GM03348 (cell line): ENCODE measurements around the gene GPC6.
A peak's percentile ranks its signal among the peaks of the same experiment; 100 is the strongest.

Experiments
- DNase-seq: peaks from one replicate; pipeline ENCODE4 v3.0.0; 2012; ENCODE audit warnings: low spot score

Gene GPC6

DNA sequence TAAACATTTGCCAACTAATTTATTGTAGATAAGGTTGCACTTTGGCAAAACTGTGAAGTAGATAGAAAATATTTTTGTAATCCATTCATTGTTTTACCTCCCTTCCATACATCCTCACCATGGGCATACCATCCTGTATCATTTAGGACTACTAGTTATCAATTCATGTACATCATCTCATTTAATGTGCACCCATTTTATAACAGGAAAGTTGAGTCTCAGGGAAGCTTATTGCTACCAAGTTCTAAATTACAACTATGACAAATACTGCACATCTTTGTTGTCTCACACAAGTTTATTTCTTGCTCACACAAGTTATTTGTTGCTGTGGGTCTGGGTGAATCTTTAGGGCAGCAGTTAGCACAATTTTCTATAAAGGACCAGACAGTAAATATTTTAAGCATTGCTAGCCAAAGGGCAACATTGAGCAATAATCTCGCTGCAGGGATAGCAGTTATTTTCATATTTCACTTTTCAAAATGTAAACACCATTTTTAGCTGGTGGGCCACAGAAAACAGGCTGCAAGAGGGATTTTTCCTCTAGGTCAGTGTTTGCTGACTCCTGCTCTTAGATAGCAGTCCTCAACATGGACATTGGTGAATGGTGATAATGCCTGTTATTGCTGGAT, 276.5 kb downstream of the GPC6 start:
- no peak for DNase-seq

DNA sequence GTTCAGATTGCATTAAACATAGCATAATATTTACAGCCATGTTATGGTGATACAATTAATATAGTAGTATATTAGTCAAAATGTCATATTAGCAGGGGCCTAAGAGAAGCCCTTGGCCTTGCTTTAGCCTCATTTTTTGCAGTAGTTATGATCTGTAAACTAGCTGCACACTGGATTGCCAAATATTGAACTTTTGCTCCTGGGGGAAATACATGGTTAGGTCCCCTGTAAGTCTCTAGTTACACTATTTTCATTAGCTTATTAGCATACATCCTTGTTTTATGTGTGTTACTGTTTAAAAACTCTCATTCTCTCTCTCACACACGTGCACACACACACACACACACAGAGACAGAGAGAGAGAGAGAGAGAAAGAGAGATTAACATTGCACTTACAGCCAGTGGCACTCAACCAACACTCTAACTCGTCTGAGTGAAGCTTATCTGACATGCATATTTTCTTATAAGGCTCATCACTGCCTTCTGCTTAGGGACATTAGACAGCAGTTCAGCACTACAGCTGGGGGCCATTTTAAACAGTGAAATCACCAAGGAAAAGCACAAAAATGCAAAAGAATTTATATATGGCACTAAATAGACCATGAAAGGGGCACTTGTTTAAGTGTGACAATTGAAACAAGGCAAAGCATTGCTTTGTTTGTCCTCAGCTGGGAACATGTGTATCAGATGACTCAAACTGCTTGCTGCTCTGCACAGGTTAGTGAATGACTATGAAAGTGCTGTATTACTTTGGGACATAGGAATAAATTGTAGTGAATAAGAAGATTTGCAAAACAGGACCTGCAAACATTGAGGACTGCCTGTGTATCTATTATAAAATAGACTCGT, 278.7 kb downstream of the GPC6 start:
- peak; percentile 7 for DNase-seq

DNA sequence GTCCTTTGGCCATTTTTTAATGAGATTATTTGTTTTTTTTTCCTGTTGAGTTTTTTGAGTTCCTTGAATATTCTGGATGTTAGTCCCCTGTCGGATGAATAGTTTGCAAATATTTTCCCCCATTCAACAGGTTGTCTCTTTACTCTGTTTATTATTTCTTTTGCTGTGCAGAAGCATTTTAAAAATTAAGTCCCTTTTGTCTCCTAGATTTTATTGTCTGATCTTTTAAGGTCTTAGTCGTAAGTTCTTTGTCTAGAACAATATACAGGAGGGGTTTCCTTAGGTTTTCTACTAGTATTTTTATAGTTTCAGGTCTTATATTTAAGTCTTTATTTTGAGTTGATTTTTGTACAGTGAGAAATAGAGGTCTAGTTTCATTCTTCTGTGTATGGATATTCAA, 284.4 kb downstream of the GPC6 start:
- DNase-seq = no peak

GRCh38 chr13:93515267-93515666, 288.7 kb downstream of the GPC6 start:
- no peak for DNase-seq

- DNase-seq = no peak
Measured at GRCh38 chr13:93517658-93518057, 291.1 kb downstream of the GPC6 start.

- no peak for DNase-seq
Measured at GRCh38 chr13:93521307-93521706, 294.7 kb downstream of the GPC6 start.

GRCh38 chr13:93522501-93522900, 295.9 kb downstream of the GPC6 start:
- peak; percentile 38 for DNase-seq

DNA sequence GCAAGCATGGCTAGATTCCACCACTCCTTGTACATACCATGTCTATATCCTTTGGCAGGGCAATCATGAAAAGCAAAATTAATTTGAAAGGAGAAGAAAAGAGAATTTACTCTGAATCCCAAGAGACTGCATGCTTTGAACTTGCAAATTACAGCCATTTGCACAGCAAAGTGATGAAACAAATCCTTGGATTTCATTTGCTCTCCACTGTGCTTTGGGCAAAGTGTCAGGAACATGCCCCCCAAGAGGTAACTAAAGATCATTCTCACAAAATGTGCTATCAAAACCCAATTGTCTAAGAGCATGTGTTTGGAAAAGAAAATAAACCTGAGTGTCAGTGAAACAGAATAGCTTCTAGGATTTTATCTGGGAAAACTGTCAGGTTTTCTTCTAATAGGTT, 298.5 kb downstream of the GPC6 start:
- no peak for DNase-seq

DNA sequence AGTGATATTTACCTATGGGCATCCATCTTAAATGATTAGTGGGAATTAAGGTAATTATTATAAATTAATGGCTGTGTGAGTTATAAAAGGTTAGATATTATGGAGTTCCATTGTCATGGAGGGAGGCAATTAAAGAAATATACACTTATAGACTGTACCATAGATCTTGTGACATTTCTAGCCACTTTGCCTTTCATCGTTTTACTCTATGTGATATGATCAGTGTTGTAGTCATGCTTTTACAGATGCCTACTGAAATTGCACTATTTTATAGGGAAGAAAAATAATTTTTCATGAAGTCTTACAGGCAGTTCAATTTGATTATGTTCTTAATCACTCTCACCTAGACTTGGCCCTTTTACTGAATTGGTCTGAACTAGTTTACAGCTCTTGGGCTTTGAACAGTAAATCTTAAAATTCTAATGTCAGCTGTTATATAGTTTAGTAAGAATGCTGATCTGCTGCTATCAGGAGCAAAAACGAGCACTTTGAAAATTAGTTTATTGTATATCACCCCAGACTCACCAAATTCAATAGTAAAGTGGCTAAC, 301.2 kb downstream of the GPC6 start:
- no peak for DNase-seq

GRCh38 chr13:93529961-93530360, 303.4 kb downstream of the GPC6 start:
- DNase-seq = no peak

GRCh38 chr13:93534181-93534700, 307.6 kb downstream of the GPC6 start:
- DNase-seq = peak; percentile 20

GRCh38 chr13:93535251-93535650, 308.6 kb downstream of the GPC6 start:
- peak; percentile 54 for DNase-seq

DNA sequence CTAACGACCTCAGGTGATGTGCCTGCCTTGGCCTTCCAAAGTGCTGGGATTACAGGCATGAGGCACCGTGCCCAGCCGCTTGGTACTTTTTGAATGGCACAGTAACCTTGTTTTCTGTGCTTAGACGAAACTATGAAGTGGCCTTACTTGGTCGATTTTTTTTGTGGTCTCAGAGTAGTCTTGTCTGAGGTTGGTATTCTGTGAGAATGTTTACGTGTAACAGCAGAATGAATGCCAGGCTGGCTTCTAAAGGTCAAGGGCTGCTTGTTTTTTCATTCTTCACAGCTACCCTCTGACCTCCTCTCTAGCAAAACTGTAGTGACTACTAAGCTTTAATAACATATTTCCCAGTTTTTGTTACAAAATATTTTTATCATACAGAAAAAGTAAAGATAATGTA, 313.3 kb downstream of the GPC6 start:
- no peak for DNase-seq

- peak; percentile 5 for DNase-seq
Measured at GRCh38 chr13:93547886-93548285, 321.3 kb downstream of the GPC6 start.

DNA sequence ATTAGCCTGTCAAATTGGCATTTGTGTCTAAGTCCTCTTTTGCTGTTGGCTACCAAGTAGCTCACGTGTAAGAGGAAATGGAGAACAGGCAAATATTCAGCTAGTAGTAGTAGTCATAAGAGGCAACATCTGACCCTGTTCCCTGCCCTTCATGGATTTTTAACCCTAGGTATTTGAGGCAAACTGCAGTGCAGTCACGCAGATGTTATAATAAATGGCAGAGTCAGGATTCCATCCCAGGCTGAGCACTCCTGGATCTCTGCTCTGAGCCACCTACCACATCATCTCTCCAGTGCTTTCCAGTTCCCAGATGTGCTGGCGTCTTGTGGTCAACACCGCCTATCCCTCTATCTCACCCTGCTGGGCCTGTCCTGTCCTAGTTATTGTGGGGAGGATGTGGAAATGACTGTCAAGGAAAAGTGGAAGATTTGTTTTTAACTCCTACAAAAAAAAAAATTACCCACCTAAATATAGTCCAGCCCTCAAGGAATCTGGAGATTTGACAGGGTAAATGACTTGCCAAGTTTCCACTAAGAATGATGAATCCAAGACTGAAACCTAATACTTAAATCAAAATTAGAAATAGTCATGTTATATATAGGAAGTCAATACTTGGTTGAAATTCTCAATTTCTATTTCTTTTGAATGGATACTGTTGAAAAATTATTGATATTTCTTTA, 322.9 kb downstream of the GPC6 start:
- no peak for DNase-seq

GRCh38 chr13:93550236-93550635, 323.6 kb downstream of the GPC6 start:
- DNase-seq = no peak

GRCh38 chr13:93552596-93552995, 326.0 kb downstream of the GPC6 start:
- no peak for DNase-seq

DNA sequence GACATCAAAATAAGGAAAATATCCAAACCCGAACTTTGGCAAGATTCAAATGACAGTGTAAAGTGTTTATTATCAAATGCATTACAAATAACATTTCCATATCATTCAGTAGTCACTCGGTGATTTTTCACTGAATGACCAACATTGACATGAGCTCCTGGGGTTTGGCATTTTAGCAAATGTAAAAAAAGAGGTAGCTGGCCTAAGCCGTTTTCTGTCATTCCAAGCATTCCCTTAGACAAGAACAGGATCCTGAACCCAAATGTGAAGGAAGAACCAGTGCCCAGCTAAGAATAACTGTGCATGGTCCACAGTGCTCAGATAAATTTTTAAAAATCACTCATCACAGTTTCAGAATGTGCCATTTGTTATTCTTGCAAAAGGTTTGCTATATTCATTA, 327.9 kb downstream of the GPC6 start:
- DNase-seq = no peak

DNA sequence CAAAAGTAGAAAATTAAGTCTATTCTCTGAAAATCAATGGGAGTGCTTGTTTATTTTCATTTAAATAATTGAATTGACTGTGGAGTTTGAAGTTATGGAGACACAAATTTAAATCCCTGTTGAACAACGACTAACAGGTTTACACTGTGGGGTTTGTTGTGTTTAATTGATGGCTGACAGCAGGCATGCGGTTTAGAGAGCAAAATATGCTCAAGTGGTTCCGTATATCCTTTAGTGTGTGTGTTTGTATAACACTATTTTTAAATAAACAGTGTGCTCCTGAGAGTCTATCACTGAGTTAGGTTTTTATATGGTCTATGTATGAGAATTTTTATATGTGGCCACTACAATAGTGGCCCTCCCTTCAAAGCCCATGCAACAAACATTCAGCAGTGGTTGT, 332.0 kb downstream of the GPC6 start:
- no peak for DNase-seq

GRCh38 chr13:93559718-93560117, 333.1 kb downstream of the GPC6 start:
- peak; percentile 9 for DNase-seq

- DNase-seq = no peak
Measured at GRCh38 chr13:93561576-93562225, 335.1 kb downstream of the GPC6 start.

- no peak for DNase-seq
Measured at GRCh38 chr13:93562676-93563075, 336.1 kb downstream of the GPC6 start.
